CD1c-positive myeloid dendritic cell (primary cell): ENCODE measurements around the gene MYBBP1A.
"Not testable (repeated sequence)": the region's sequence is repeated elsewhere in the genome, so short reads cannot be mapped to it uniquely, and the experiment has no call there.

Experiments used
- DNase-seq: peaks from one replicate; pipeline ENCODE4 v3.0.0-alpha.2; 2016; ENCODE audit errors: extremely low spot score

MYBBP1A gene, protein sequence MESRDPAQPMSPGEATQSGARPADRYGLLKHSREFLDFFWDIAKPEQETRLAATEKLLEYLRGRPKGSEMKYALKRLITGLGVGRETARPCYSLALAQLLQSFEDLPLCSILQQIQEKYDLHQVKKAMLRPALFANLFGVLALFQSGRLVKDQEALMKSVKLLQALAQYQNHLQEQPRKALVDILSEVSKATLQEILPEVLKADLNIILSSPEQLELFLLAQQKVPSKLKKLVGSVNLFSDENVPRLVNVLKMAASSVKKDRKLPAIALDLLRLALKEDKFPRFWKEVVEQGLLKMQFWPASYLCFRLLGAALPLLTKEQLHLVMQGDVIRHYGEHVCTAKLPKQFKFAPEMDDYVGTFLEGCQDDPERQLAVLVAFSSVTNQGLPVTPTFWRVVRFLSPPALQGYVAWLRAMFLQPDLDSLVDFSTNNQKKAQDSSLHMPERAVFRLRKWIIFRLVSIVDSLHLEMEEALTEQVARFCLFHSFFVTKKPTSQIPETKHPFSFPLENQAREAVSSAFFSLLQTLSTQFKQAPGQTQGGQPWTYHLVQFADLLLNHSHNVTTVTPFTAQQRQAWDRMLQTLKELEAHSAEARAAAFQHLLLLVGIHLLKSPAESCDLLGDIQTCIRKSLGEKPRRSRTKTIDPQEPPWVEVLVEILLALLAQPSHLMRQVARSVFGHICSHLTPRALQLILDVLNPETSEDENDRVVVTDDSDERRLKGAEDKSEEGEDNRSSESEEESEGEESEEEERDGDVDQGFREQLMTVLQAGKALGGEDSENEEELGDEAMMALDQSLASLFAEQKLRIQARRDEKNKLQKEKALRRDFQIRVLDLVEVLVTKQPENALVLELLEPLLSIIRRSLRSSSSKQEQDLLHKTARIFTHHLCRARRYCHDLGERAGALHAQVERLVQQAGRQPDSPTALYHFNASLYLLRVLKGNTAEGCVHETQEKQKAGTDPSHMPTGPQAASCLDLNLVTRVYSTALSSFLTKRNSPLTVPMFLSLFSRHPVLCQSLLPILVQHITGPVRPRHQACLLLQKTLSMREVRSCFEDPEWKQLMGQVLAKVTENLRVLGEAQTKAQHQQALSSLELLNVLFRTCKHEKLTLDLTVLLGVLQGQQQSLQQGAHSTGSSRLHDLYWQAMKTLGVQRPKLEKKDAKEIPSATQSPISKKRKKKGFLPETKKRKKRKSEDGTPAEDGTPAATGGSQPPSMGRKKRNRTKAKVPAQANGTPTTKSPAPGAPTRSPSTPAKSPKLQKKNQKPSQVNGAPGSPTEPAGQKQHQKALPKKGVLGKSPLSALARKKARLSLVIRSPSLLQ (N-terminal part only)

DNA sequence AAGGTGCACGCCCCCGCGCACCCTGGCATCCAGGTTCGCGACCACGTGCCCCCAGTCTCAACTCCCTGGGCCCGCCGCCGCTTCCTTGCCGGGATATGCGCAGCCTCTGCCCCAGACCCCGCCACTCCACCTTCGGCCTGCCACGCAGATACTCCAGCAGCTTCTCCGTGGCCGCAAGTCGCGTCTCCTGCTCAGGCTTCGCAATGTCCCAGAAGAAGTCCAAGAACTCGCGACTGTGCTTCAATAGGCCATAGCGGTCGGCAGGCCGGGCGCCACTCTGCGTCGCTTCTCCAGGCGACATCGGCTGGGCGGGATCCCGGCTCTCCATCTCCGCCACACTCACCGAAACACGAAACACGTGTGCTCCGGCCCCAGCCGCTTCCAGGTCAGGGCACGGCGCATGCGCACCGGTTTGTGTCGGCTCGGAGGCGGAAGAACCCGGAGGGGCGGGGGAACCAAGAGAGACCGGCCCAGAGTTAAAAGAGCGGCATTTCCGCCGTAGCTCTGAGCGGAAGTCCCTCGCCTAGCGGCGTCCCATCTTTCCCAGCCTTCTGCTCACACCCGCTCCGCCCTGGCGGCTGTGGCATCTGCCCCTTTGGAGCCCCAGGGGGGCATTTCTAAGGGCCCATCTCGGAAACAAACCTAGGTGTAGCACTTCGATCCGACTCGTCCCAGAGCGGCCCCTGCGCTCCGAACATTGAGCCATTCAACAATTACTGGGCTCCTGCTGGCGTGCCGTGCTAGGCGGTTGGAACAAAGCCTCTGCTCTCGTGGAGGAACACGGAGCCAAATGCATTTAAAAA, at the start of gene MYBBP1A:
TSS of gene MYBBP1A (minus strand) at position 388 of the 803 bp plus-strand sequence. CDS start at position 328, 60 bp downstream.
- peak; percentile 99 for DNase-seq

DNA sequence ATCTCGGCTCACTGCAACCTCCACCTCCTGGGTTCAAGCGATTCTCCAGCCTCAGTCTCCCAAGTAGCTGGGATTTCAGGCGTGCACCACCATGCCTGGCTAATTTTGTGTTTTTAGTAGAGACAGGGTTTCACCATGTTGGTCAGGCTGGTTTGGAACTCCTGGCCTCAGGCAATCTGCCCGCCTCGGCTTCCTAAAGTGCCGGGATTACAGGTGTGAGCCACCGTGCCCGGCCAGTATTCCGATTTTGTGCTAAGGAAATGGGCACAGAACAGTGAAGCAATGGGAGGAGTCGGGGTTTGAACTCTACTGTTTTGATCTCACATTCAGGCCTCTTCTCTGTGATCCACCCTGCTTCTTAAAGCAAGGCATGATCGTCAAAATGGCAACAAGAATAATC, 49.6 kb upstream of the MYBBP1A start:
- DNase-seq = not testable (repeated sequence)

DNA sequence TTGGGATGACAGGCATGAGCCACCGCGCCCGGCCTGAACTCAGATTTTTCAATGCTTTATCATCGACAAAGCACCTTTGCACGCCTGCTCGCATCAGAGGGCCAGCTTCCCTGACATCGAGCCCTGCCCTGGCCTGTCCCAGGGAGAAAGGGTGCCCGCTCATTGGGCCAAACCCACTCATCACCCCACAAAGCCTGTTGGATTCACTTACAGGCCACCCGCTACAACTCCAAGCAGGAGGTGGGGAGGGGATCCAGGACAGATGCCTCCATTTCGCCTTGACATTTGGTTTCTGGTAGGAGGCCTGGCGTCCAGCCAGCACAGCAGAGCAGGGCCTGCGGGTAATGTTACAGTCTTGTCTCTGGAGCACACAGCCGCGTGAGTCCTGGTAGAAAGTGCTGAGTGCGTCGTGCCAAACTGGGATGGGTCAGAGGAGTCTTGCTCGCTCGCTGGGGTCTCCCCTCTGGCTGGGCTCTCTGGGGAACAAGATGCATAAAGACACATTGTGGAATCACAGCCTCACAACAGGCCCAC, 49.0 kb upstream of the MYBBP1A start:
- DNase-seq = no peak

DNA sequence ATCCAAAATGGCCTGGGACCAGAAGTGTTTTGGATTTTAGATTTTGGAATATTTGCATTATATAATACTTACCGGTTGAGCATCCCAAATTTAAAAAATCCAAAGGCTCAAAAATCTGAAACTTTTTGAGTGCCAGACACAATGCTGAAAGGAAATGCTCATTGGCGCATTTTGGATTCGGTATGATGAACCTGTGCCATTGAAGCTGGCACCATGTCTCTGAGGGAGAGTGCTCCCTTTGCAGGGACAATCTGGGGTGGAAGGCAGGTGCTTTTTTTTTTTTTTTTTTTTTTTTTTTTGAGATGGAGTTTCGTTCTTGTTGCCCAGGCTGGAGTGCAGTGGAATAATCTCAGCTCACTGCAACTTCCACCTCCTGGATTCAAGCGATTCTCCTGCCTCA, 46.9 kb upstream of the MYBBP1A start:
- DNase-seq = no peak

DNA sequence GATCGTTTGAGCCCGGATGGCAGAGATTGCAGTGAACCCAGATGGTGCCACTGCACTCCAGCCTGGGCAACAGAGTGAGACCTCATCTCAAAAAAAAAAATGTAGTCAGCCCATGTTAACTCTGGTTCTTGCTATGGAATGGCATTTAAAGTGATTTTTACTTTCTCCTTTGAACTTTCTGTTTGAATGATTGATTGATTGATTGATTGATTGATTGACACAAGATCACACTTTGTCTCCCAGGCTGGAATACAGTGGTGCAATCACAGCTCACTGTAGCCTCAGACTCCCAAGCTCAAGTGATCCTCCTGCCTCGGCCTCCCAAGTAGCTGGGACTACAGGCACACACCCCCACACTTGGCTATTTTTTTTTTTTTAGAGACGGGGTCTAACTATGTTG, 46.1 kb upstream of the MYBBP1A start:
- DNase-seq = no peak

DNA sequence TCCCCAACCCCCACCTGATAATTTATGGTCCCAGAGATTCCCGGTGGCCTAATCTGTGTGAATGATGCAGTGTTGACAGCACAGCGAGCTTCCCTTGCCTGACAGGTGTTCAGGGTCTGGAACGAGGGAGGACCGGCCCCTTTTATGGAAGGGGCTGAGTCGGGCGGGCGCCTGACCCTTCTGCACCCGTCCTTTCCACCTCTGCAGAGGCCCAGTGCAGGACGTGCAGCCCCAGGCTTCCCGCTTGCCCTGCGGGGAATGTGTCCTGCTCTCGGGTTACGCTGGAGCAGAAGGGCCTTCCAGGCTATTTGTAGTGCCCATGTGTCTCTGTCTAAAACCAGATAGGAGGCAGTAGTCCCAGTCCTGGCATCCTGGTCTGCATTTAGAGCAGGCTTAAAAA, 45.4 kb upstream of the MYBBP1A start:
- DNase-seq = no peak

DNA sequence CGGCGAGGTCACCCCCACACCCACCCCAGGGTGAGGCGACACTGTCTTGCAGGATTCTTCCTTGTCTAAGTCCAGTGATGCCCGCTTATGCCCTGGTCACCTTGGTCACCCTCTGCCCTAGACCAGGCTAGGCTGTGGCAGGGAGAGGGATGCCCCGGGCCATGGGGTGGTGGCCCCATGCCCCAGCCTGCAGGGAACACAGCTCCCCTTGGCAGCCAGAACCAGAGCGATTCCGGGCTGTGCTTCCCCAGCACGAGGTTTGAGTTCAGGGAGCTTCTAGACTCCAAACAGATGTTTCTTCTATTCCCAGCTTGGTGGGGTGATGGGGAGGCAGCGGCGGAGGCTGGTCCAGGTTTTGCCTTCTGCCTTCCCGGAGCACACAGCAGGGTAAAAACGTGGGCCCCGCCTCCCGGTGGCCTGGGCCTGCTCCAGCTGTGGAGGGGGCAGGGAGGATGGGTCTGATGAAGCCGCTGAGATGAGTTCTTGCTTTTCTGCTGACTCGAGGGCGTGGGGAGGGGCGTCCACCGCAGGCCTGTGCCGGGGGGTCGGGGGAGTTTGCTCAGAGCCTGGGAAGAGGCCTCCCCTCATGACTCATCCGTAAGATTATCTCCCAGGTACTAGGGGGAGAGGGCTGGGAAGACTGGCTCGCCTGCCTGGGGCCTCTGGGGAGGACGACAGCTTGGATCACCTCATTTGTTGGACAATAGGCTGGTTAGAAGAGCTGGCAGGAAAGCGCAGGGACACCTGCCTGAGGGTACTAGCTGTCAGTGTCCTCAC, 44.5 kb upstream of the MYBBP1A start:
- no peak for DNase-seq

DNA sequence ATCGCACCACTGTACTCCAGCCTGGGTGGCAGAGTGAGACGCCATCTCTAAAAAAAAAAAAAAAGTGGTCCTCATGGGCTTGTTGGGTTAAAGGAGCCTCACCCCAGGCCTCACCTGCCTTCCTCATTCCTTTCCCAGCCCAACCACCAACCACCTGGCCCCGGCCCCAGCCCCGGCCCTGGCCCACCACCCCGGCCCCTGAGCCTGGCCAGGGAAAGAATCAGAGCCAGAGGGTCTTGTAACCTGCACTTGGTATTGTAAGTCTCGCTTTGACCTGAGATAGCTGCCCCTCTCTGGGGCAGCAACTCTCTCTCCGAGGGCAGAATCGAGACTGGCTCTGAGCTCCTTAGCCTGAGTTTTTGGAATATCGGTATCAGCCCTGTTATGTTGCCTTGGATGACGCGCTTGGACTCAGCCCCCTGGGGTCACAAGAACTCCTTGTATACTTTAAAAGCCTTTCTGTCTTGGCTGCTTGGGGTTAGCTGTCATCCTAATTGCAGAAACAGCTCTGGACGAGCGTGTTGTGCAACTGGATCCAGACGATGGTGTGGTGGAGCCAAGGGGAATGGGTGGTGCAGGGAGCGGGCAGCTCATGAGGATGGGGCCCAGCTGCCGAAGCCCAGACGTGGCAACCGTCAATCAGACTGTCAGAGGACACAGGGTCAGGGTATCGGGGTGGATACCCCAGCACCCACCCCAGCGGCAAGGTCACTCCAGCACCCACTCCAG, 43.8 kb upstream of the MYBBP1A start:
- DNase-seq = no peak

DNA sequence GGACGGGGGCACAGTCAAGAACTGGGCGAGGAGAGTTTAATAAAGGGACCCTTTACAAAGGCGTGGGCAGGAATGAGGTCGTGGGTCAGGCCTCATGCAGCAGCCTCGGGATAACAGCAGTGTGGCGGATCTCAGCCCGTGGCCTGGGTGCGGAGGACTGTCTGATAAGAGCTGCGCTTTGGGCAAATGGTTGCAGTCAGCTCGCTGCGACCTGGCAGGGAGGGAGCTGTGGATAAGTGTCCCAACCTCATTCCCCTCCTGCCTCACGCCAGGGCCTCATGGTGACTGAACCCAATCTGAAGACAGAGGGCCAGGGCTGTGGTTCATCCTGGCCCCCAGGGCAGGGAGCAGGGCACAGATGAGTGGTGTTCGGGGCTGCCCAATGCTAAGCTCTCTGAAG, 42.8 kb upstream of the MYBBP1A start:
- no peak for DNase-seq

DNA sequence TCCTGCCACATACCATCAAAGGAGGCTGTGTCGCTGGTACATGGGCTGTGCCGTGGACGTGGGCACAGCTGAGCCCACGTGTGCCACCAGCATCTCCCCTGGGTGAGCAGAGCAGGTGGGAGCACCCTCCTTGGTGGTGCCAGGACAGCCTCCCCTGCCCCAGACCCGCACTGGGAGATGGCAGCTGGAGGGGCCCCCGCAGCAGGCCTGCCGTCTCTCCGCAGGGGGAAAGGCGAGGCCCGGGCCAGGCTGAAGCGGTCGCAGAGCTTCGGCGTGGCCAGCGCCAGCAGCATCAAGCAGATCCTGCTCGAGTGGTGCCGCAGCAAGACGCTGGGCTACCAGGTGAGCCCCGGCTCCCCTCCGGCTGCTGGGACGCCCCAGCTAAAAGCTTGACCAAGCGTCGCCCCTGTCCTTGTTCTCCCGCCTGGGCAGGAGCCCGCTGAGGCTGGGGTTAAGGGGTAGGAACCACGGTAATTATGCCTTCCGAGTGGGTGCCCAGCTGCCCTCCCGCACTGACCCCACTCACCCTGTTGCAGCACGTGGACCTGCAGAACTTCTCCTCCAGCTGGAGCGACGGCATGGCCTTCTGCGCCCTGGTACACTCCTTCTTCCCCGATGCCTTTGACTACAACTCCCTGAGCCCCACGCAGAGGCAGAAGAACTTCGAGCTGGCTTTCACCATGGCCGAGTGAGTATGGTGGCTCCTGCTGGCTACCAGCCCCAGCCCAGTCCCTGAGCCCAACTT, 41.6 kb upstream of the MYBBP1A start:
- no peak for DNase-seq

DNA sequence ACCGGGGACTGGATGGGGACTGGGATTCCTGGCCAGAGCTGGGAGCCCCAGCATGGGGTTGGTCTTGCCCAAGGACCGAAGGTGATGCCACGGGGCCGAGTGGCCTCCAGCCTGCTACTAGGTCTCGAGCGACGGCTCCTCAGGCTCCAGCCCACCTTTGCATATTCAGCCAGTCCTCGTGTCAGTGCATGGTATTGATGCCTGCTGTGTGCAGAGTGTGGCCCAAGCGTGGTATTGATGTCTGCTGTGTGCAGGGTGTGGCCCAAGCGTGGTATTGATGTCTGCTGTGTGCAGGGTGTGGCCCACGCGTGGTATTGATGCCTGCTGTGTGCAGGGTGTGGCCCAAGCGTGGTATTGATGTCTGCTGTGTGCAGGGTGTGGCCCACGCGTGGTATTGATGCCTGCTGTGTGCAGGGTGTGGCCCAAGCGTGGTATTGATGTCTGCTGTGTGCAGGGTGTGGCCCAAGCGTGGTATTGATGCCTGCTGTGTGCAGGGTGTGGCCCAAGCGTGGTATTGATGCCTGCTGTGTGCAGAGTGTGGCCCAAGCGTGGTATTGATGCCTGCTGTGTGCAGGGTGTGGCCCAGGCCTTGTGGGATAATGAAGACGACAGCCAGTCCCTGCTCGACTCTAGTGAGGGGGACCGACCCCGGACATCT, 40.6 kb upstream of the MYBBP1A start:
- not testable (repeated sequence) for DNase-seq

DNA sequence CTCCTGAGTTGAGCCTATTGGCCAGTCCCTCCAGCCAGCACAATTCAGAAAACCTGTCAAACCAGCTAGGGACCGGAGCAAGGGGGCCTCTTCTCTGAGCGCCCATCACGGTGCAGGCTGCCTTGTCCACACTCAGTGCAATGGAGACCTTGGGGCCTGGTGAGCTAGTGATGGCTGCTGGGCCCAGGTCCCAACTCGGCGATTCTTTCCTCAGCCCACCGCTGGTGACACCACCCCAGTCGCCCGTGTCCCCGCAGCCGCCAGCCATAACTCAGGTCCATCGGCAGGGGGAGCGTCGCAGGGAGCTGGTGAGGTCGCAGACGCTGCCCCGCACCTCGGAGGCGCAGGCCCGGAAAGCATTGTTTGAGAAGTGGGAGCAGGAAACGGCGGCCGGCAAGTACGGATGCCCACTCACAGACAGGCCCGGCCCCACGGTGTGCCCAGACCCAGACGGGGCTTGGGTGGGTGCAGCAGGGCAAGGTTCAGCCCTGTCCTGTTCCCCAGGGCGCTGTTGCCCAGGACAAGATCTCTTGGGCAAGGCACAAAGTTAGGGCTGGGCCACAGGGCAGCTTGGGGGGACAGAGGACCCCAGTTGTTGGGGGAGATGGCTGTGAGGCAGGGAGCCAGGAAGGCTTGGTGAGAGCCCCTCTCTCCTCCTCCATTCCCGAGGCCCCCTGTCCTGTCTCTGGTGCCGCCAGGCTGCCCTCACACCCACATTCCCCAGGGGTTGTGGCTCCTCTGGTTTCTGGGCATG, 39.9 kb upstream of the MYBBP1A start:
- DNase-seq = peak; percentile 49

DNA sequence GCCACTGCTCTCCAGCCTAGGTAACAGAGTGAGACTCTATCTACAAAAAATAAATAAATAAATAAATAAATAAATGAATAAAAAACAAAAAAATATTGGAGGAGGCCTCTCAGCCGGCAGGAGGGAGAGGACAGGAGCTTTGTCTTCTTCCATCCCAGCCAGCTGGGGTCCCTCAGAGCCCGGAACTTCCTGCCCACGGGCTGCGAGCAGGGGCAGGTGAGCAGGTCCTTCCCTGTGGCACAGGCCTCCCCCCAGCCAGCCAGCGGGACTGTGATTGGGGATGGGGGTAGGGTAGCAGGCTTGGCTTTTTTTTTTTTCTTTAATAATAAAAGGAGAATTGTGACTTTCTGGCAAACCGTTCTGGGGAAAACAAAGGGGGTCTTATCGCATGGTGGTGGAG, 39.2 kb upstream of the MYBBP1A start:
- DNase-seq = no peak

DNA sequence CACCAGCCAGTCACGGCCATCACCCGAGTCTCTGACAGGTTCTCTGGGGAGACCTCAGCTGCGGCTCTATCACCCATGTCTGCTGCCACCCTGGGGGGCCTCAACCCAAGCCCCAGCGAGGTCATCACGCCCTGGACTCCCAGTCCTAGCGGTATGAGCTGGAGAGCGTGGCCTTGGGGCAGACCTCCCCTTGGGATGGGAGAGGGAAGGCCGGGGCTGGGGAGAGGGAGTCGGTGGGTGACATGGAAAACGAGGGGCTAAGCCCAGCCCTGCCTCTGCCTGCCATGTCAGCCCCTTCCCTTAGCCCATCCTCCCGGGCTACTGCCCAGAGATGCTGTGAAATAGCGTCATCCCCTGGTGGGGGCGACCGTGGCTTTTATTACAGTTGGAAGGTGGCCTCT, 37.8 kb upstream of the MYBBP1A start:
- DNase-seq = no peak

DNA sequence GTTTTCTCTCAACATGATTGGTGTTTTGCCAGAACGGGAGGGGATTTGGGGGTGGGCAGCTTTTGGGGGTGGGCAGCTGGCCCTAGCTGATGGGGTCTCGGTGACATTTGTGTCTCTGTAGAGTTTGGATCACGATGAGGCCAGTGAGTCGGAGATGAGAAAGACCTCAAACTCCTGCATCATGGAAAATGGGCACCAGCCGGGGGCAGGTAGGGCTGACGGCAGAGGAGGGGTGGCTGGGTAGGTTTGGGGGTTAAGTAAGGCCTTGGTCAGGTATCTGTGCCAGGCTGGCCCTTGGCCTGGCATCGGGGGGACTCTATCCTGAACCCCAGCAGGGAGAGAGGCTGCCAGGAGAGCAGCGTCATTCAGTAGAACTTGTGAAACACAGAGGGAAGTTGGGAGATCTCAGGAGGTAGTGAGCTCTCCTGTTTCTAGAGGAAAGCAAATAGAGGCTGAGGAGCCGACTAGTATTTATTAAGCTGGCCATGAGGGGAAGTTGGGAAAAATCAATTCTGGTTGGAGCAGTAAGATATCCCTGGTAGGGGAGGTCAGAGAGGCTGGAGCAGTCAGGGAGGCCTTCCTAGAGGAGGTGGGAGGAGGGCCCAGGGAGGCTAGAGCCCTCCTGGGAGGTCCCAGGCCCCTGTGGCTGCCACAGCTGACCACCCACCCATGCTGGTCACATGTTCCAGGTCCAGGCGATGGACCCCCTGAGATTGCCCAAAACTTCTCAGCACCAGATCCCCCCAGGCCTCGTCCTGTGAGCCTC, 37.2 kb upstream of the MYBBP1A start:
- DNase-seq = no peak

DNA sequence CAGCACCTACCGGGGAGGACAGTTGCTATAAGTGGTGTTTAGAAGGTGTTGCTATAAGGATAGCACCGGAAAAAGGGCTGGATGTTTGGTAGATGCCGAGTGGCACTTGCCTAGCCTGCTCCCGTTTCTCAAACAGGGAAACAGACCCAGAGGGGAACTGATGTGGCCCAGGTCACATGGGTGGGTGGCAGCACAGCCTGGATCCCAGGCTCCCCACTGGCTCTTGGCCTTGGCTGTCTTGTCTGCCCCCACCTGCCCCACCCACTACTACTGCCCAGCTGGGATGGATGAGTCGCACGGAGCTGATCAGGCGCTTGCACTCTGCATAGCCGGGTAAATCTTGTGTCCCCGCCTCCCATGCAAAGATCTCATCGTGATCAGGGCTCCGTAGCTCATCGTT, 36.3 kb upstream of the MYBBP1A start:
- DNase-seq = peak; percentile 81
